Right lobe of liver (tissue), 6 donors: ENCODE data around the gene ASCC1. TPM values are rescaled to one million over a fixed set of nuclear protein-coding genes. Genes with fewer than 3 reads are reported as not detected.
"Not testable (repeated sequence)": the region's sequence is repeated elsewhere in the genome, so short reads cannot be mapped to it uniquely, and the experiment has no call there.

Source experiments
- ATAC-seq, 4 donors: fragments of 200-7000 bp; cut with Tn5 transposase; one replicate each; pipeline ENCODE4 v1.9.1; 2020; ENCODE audit warnings: mild to moderate bottlenecking in 4 of 4, moderate library complexity in 4 of 4
- DNase-seq, 3 donors: peaks; one replicate each; pipeline ENCODE4 v3.0.0-alpha.2; 2020
- H3K27ac ChIP-seq, 3 donors: fragments of 200-600 bp; one replicate each; pipeline ENCODE4 v1.8.0; 2022
- H3K27me3 ChIP-seq, 2 donors: fragments of 200-600 bp; one replicate each; pipeline ENCODE4 v1.8.0; 2022
- H3K36me3 ChIP-seq, 4 donors: fragments of 200-600 bp; sonication (generic) in 1 of 4; one replicate each; pipeline versions ENCODE4 v1.5.1 to v1.8.0; 2017 to 2022; ENCODE audit warnings: control low read depth in 1 of 4
- H3K4me1 ChIP-seq, 4 donors: fragments of 200-600 bp; sonication (generic) in 1 of 4; one replicate each; pipeline versions ENCODE4 v1.5.1 to v1.8.0; 2017 to 2022; ENCODE audit warnings: control low read depth in 1 of 4
- H3K4me3 ChIP-seq, 3 donors: fragments of 200-600 bp; one replicate each; pipeline ENCODE4 v1.8.0; 2022
- H3K9me3 ChIP-seq, 4 donors: fragments of 200-600 bp; sonication (generic) in 1 of 4; one replicate each; pipeline versions ENCODE4 v1.5.1 to v1.8.0; 2017 to 2022; ENCODE audit warnings: control low read depth in 1 of 4
- CTCF ChIP-seq, 4 donors: fragments of 200-600 bp in 3 of 4; fragments of 450-650 bp in 1 of 4; IDR thresholded peaks; one replicate each; pipeline versions ENCODE4 v1.5.1 to v1.8.0; 2016 to 2022; ENCODE audit warnings: antibody characterized with exemption in 4 of 4, mild to moderate bottlenecking in 2 of 4
- POLR2A ChIP-seq: fragments of 450-650 bp; IDR thresholded peaks from one replicate; pipeline ENCODE4 v1.6.1; 2017; ENCODE audit warnings: antibody characterized with exemption, mild to moderate bottlenecking
- WGBS: methylation state at CpG from one replicate; pipeline ENCODE4 v1.1.6; 2018; ENCODE audit warnings: low coverage, low lambda C conversion rate; ENCODE audit not compliant: insufficient coverage; ENCODE audit errors: missing lambda C conversion rate; 5-methylcytosine and 5-hydroxymethylcytosine counted together
- intact Hi-C, 2 donors: fragments of 100-400 bp; cut with DNase I; formaldehyde crosslinking; loops; one replicate each; pipeline versions ENCODE4 v1.11.2 to v1.14.1; 2022
- total RNA-seq, 6 experiments: library from RNA; depleted of rRNA in 2 of 6; stranded (reverse); fragments of >200 nt in 2 of 6; fragmentation: NEBNext Ultra II Directional in 3 of 6; extraction: Animal tissue kit (Norgen Biotek cat#: 25700) in 3 of 6; gene quantifications; one replicate each; pipeline versions ENCODE4 v1.1.0 to v1.2.4, GENCODE V29; 2016 to 2023
- donor health status: DM: no; HTN: yes; CAD: no.
- donor health status: DM: no; HTN: no; CAD: no.
- donor health status: DM: no; HTN: no; CAD: no.
- donor health status: DM: no; HTN: yes; CAD: no.
- donor health status: DM: no; HTN: yes; CAD: no.

ASCC1 gene
- total RNA-seq, 6 experiments from 2014 or later: 12.0 to 26.5 (median 14.5) TPM

DNA sequence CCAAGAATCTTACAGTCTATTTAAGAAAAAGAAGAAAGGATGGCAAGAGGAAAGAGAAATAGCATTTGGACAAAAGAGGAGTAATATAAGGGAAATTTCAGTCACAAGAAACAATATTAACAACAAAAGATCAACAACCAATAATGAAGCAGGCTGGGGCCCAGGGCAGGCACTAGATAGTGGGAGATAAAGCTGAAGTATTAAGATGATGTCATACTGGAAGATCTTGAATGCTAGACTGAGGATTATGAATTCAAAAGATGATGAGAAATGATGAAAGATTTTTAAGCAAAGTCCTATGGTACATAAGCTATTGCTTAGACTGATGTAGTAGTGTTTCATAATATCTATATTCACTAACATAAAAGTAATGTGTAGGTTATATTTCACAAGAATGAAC lies 75.9 kb downstream of the ASCC1 start:
- H3K4me1 ChIP-seq: no peaks in the 10 kb centered on the region
- intact Hi-C loops: no loop called here
- TF ChIP-seq CTCF (IDR thresholded peaks at IDR 0.05): no peak
- TF ChIP-seq POLR2A: no peak
- no peak for DNase-seq
- no peaks in the 10 kb centered on the region for H3K9me3 ChIP-seq
- no peak overlapping the region for H3K27ac ChIP-seq
- peaks cover 0 to 2% (median 0%) of the 10 kb centered on the region in 4 donors for H3K36me3 ChIP-seq
- no peak overlapping the region for H3K4me3 ChIP-seq
- no peak for ATAC-seq
- no peaks in the 10 kb centered on the region for H3K27me3 ChIP-seq

DNA sequence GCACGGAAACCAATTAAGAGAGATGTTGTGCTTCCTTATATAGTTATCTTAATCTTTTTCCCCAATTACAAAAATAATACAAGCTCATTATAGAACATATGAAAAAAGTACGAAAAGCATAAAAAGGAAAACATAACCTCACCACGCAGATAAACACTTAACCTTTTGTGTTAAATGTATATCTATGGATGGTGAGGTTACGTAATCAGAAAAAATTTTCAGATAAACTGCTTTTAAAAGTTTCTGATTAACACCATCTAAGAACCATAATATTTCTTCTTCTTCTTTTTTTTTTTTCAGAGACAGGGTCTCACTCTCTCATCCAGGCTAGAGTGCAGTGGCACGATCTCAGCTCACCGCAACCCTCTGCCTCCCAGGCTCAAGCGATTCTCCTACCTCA lies 78.5 kb downstream of the ASCC1 start:
- 93% methylated on average over 7 of the region's 7 CpGs for WGBS

DNA sequence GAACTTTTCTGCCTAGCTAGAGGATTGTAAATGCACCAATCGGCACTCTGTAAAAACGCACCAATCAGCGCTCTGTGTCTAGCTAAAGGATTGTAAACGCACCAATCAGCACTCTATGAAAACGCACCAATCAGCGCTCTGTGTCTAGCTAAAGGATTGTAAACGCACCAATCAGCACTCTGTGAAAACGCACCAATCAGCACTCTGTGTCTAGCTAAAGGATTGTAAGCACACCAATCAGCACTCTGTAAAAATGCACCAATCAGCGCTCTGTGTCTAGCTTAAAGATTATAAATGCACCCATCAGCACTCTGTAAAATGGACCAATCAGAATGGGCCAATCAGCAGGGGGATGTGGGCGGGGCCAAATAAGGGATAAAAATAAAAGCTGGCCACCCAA lies 79.9 kb downstream of the ASCC1 start:
- intact Hi-C loops: not testable (repeated sequence)
- 100% methylated on average over 1 of the region's 10 CpGs for WGBS

More for the DNA sequence above, 78.5 kb downstream of the ASCC1 start:
- Histone ChIP-seq H3K9me3 (no peaks in the 10 kb centered on the region), H3K36me3 (peaks cover 0 to 2% (median 0%) of the 10 kb centered on the region in 4 donors), H3K4me3 (no peak overlapping the region), H3K27ac (no peak overlapping the region), H3K4me1 (no peaks in the 10 kb centered on the region), H3K27me3 (no peaks in the 10 kb centered on the region)
- no peak for DNase-seq
- no peak for ATAC-seq
- no peak for TF ChIP-seq POLR2A
- intact Hi-C loops: no loop called here

DNA sequence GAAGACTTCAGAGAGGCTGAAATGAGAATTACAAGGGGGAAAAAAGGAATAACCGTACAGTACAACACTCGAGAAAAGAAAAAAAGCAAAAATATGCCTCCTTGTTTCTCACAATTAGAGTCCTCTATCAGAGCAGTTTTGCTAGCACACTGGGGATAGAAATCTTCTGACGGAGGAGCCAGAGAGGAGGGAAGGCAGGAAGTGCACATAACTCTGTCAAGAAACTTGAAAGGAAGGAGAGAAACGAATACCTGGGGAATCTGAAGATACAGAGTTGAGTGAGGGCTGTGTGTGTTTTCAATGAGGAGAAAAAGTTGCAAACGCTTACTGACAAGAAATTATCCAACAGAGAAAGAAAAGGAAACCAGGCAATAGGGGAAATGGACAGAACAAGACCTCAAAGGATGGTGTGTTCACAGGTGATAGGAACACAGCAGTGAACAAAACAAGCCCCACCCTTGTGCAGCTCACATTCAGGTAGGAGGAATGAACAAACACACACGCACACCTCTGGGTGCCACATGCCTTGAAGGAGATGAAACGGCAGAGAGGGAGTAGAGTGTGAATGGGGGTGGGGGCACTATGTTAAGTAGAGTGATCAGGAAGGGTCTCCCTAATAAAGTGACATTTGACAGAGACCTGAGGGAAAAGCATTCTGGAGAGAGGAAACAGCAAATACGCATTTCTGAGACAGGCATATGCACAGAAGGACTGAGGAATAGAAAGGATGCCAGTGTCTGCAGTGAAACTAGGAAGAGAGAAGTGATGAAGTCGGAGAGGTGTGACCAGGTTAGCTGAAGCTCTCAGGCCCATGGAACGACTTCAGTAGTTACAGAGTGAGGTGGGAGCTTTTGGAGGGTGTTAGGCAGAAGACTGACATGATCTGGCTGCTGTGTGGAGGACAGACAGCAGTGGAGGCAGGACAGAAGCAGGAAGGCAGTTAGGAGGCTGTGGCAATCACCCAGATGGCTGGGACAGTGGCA lies 81.0 kb downstream of the ASCC1 start:
- H3K36me3 ChIP-seq: peaks cover 0 to 2% (median 0%) of the 10 kb centered on the region in 4 donors
- ATAC-seq (no peak), DNase-seq (no peak)
- H3K9me3 ChIP-seq: no peaks in the 10 kb centered on the region
- H3K4me1 ChIP-seq: no peaks in the 10 kb centered on the region
- WGBS: 64% methylated on average over 10 of the region's 10 CpGs
- TF ChIP-seq CTCF (IDR thresholded peaks at IDR 0.05): no peak
- no peak for TF ChIP-seq POLR2A
- no peak overlapping the region for H3K27ac ChIP-seq
- intact Hi-C loops: no loop called here
- no peaks in the 10 kb centered on the region for H3K27me3 ChIP-seq
- H3K4me3 ChIP-seq: no peak overlapping the region

More for the DNA sequence above, 79.9 kb downstream of the ASCC1 start:
- H3K36me3 ChIP-seq, H3K9me3 ChIP-seq, H3K4me1 ChIP-seq, ATAC-seq, DNase-seq, H3K4me3 ChIP-seq, H3K27me3 ChIP-seq, H3K27ac ChIP-seq: not testable (repeated sequence)

- DNase-seq: no peak
- Histone ChIP-seq H3K27me3 (no peaks in the 10 kb centered on the region), H3K9me3 (no peaks in the 10 kb centered on the region), H3K4me3 (no peak overlapping the region), H3K36me3 (peaks cover 0 to 2% (median 0%) of the 10 kb centered on the region in 4 donors), H3K4me1 (no peaks in the 10 kb centered on the region), H3K27ac (no peak overlapping the region)
- intact Hi-C loops: no loop called here
- peak; percentile 30 to 63 (median 54) for ATAC-seq
- TF ChIP-seq POLR2A (no peak), CTCF (IDR thresholded peaks at IDR 0.05) (no peak)
These were observed 82.6 kb downstream of the ASCC1 start for GRCh38 chr10:72133517-72133916.
